Neuronal stem cell (in vitro differentiated cells): ENCODE measurements around the gene CCT5.

Experiments
- DNase-seq: peaks from one replicate; pipeline ENCODE4 v3.0.0-alpha.2; 2013; ENCODE audit warnings: low spot score
- H2AFZ ChIP-seq: one replicate; pipeline ENCODE4 v1.6.1; 2013; ENCODE audit warnings: mild to moderate bottlenecking, low read length, inconsistent platforms
- H2AK5ac ChIP-seq: 2 replicates; pipeline ENCODE4 v1.6.1; 2013; ENCODE audit warnings: low read depth, mild to moderate bottlenecking, inconsistent platforms, low read length, moderate library complexity, mixed read lengths
- H2BK120ac ChIP-seq: 2 replicates; pipeline ENCODE4 v1.6.1; 2013; ENCODE audit warnings: low read depth, mild to moderate bottlenecking, inconsistent platforms, low read length, moderate library complexity, mixed read lengths
- H2BK12ac ChIP-seq: one replicate; pipeline ENCODE4 v1.6.1; 2013; ENCODE audit warnings: low read length, inconsistent platforms
- H2BK15ac ChIP-seq: 2 replicates; pipeline ENCODE4 v1.6.1; 2013; ENCODE audit warnings: mild to moderate bottlenecking, low read length, inconsistent platforms, mixed read lengths
- H2BK5ac ChIP-seq: one replicate; pipeline ENCODE4 v1.6.1; 2013; ENCODE audit warnings: inconsistent platforms, mild to moderate bottlenecking, low read length, moderate library complexity
- H3K14ac ChIP-seq: one replicate; pipeline ENCODE4 v1.6.1; 2013; ENCODE audit warnings: low read length, inconsistent platforms
- H3K18ac ChIP-seq: 2 replicates; pipeline ENCODE4 v1.6.1; 2013; ENCODE audit warnings: low read length, inconsistent platforms
- H3K23ac ChIP-seq: 2 replicates; pipeline ENCODE4 v1.6.1; 2013; ENCODE audit warnings: low read depth, mild to moderate bottlenecking, mixed read lengths, low read length, inconsistent platforms; ENCODE audit not compliant: poor library complexity
- H3K27ac ChIP-seq: replicated peaks from 3 replicates; pipeline ENCODE4 v1.5.1; 2013; ENCODE audit warnings: low read length, inconsistent platforms
- H3K27me3 ChIP-seq, 3 experiments: 2 replicates each; pipeline ENCODE4 v1.6.1; 2013; ENCODE audit warnings: low read length in 3 of 3, mild to moderate bottlenecking in 2 of 3, inconsistent platforms in 1 of 3, low read depth in 1 of 3, mixed read lengths in 1 of 3, moderate library complexity in 1 of 3; ENCODE audit not compliant: control insufficient read depth in 3 of 3, insufficient read depth in 3 of 3
- H3K36me3 ChIP-seq, 2 donors: replicated peaks in 1 of 2; 2 replicates each; pipeline ENCODE4 v1.6.1; 2013; ENCODE audit warnings: low read length in 2 of 2; ENCODE audit not compliant: control insufficient read depth in 2 of 2, insufficient read depth in 2 of 2
- H3K4ac ChIP-seq: 2 replicates; pipeline ENCODE4 v1.6.1; 2013; ENCODE audit warnings: inconsistent platforms, mild to moderate bottlenecking, low read length, moderate library complexity
- H3K4me1 ChIP-seq, 2 donors: 1 replicate in 1 of 2; 2 replicates in 1 of 2; pipeline ENCODE4 v1.6.1; 2013; ENCODE audit warnings: low read length in 2 of 2, low read depth in 1 of 2; ENCODE audit not compliant: control insufficient read depth in 2 of 2, insufficient read depth in 1 of 2
- H3K4me2 ChIP-seq: one replicate; pipeline ENCODE4 v1.6.1; 2013; ENCODE audit warnings: mild to moderate bottlenecking, low read length, inconsistent platforms; ENCODE audit not compliant: insufficient read depth, poor library complexity, severe bottlenecking
- H3K4me3 ChIP-seq, 2 donors: 2 replicates each; pipeline ENCODE4 v1.5.1; 2013; ENCODE audit warnings: low read length in 2 of 2, mild to moderate bottlenecking in 2 of 2, inconsistent platforms in 1 of 2, moderate library complexity in 1 of 2
- H3K79me1 ChIP-seq: one replicate; pipeline ENCODE4 v1.6.1; 2013; ENCODE audit warnings: low read depth, mild to moderate bottlenecking, inconsistent platforms, low read length, moderate library complexity
- H3K9ac ChIP-seq: one replicate; pipeline ENCODE4 v1.6.1; 2013; ENCODE audit warnings: mild to moderate bottlenecking, low read depth, low read length, inconsistent platforms; ENCODE audit not compliant: poor library complexity
- H3K9me3 ChIP-seq, 2 donors: replicated peaks in 1 of 2; 2 replicates each; pipeline versions ENCODE3 to v1.6.1; 2013; ENCODE audit warnings: low read length in 2 of 2, mild to moderate bottlenecking in 2 of 2, inconsistent platforms in 1 of 2, low read depth in 1 of 2, mixed read lengths in 1 of 2, moderate library complexity in 1 of 2; ENCODE audit not compliant: control insufficient read depth in 2 of 2, insufficient read depth in 1 of 2
- H4K8ac ChIP-seq: one replicate; pipeline ENCODE4 v1.6.1; 2013; ENCODE audit warnings: low read depth, mild to moderate bottlenecking, inconsistent platforms, low read length, moderate library complexity
- H4K91ac ChIP-seq: one replicate; pipeline ENCODE4 v1.6.1; 2013; ENCODE audit warnings: low read length, low read depth, mild to moderate bottlenecking, inconsistent platforms; ENCODE audit not compliant: poor library complexity
- WGBS, 2 donors: extraction: QIAGEN DNeasy Blood & Tissue Kit; methylation state at CpG; one replicate each; pipeline ENCODE4 v1.1.7; 2013; ENCODE audit warnings: missing lambda C conversion rate in 2 of 2, mixed read lengths in 1 of 2; ENCODE audit not compliant: insufficient read length in 2 of 2, insufficient replicate concordance in 1 of 2; ENCODE audit errors: extremely low coverage in 2 of 2; 5-methylcytosine and 5-hydroxymethylcytosine counted together

Gene CCT5

GRCh38 chr5:10254686-10255085 lies 4.6 kb downstream of the CCT5 start:
- no peak for DNase-seq
- Histone ChIP-seq H3K14ac (no peak overlapping the region), H3K36me3 (peaks cover 42 to 86% of the 10 kb centered on the region in 2 donors), H2AFZ (no peak overlapping the region), H3K23ac (no peak overlapping the region), H3K4ac (no peak overlapping the region), H4K8ac (no peak overlapping the region), H4K91ac (no peak overlapping the region), H2BK5ac (no peak overlapping the region), H2BK15ac (no peak overlapping the region), H3K18ac (no peak overlapping the region), H3K79me1 (peaks cover 5% of the 10 kb centered on the region), H3K4me3 (no peak overlapping the region), H2BK12ac (no peak overlapping the region), H3K9ac (no peak overlapping the region), H3K9me3 (no peaks in the 10 kb centered on the region), H3K4me1 (peaks cover 8 to 11% of the 10 kb centered on the region in 2 donors), H3K4me2 (no peak overlapping the region), H2BK120ac (no peak overlapping the region), H3K27me3 (no peaks in the 10 kb centered on the region), H3K27ac (no peak overlapping the region), H2AK5ac (no peak overlapping the region)
- no CpG with 5 or more reads among the region's 2 CpGs for WGBS, 2 donors

GRCh38 chr5:10257870-10258269 lies 7.8 kb downstream of the CCT5 start:
- H3K4ac ChIP-seq = no peak overlapping the region
- no peak overlapping the region for H4K8ac ChIP-seq
- no peak overlapping the region for H3K9ac ChIP-seq
- no peak overlapping the region for H3K4me3 ChIP-seq
- H3K14ac ChIP-seq = no peak overlapping the region
- no peak overlapping the region for H3K27ac ChIP-seq
- H2BK120ac ChIP-seq = no peak overlapping the region
- H2BK5ac ChIP-seq = no peak overlapping the region
- no peak overlapping the region for H2BK12ac ChIP-seq
- no peak overlapping the region for H3K4me2 ChIP-seq
- no peaks in the 10 kb centered on the region for H3K79me1 ChIP-seq
- no peak for DNase-seq
- peaks cover 59 to 100% of the 10 kb centered on the region in 2 donors for H3K36me3 ChIP-seq
- H2BK15ac ChIP-seq = no peak overlapping the region
- no peak overlapping the region for H2AFZ ChIP-seq
- H3K4me1 ChIP-seq = peaks cover 0 to 2% of the 10 kb centered on the region in 2 donors
- no CpG with 5 or more reads among the region's 8 CpGs for WGBS, 2 donors
- H3K18ac ChIP-seq = no peak overlapping the region
- H4K91ac ChIP-seq = no peak overlapping the region
- no peak overlapping the region for H2AK5ac ChIP-seq
- H3K9me3 ChIP-seq = no peaks in the 10 kb centered on the region
- H3K23ac ChIP-seq = no peak overlapping the region
- H3K27me3 ChIP-seq = no peaks in the 10 kb centered on the region

- no peak overlapping the region for H3K27ac ChIP-seq
These were observed 9.8 kb downstream of the CCT5 start for GRCh38 chr5:10259899-10260298.

GRCh38 chr5:10261065-10261464 lies 11.0 kb downstream of the CCT5 start:
- H3K18ac ChIP-seq = no peak overlapping the region
- no peak overlapping the region for H3K9ac ChIP-seq
- no peak overlapping the region for H3K14ac ChIP-seq
- no CpG with 5 or more reads among the region's 9 CpGs for WGBS, 2 donors
- H4K91ac ChIP-seq = no peak overlapping the region
- no peaks in the 10 kb centered on the region for H3K9me3 ChIP-seq
- no peak overlapping the region for H3K4me2 ChIP-seq
- no peak overlapping the region for H4K8ac ChIP-seq
- H2BK15ac ChIP-seq = no peak overlapping the region
- H3K27me3 ChIP-seq = no peaks in the 10 kb centered on the region
- H2BK12ac ChIP-seq = no peak overlapping the region
- H2BK120ac ChIP-seq = no peak overlapping the region
- no peak overlapping the region for H2AFZ ChIP-seq
- no peak for DNase-seq
- no peaks in the 10 kb centered on the region for H3K4me1 ChIP-seq
- H3K4me3 ChIP-seq = no peak overlapping the region
- H3K27ac ChIP-seq = no peak overlapping the region
- no peak overlapping the region for H3K23ac ChIP-seq
- no peak overlapping the region for H2AK5ac ChIP-seq
- H3K36me3 ChIP-seq = peaks cover 57 to 100% of the 10 kb centered on the region in 2 donors
- H2BK5ac ChIP-seq = no peak overlapping the region
- no peak overlapping the region for H3K4ac ChIP-seq
- H3K79me1 ChIP-seq = no peaks in the 10 kb centered on the region

More at GRCh38 chr5:10259899-10260298, 9.8 kb downstream of the CCT5 start:
- Histone ChIP-seq H3K14ac (no peak overlapping the region), H3K4me3 (no peak overlapping the region), H3K9ac (no peak overlapping the region), H3K27me3 (no peaks in the 10 kb centered on the region), H3K18ac (no peak overlapping the region), H2BK15ac (no peak overlapping the region), H3K23ac (no peak overlapping the region), H3K36me3 (peaks cover 59 to 100% of the 10 kb centered on the region in 2 donors), H2AK5ac (no peak overlapping the region), H2AFZ (no peak overlapping the region), H3K79me1 (no peaks in the 10 kb centered on the region), H2BK120ac (no peak overlapping the region), H4K8ac (no peak overlapping the region), H4K91ac (no peak overlapping the region), H3K9me3 (no peaks in the 10 kb centered on the region), H3K4me2 (no peak overlapping the region), H2BK12ac (no peak overlapping the region), H3K4me1 (no peaks in the 10 kb centered on the region), H2BK5ac (no peak overlapping the region), H3K4ac (no peak overlapping the region)
- WGBS, 2 donors = no CpG with 5 or more reads among the region's 5 CpGs
- DNase-seq = no peak
